MM.1S (cell line): ENCODE measurements around the gene PHB1.

Experiments used
- DNase-seq: peaks from one replicate; pipeline ENCODE4 v3.0.0-alpha.2; 2015
- H2AFZ ChIP-seq: fragments of 300-600 bp; sonication (generic); 2 replicates; pipeline ENCODE4 v1.6.0; 2016; ENCODE audit warnings: antibody characterized with exemption, low read length
- H3F3A ChIP-seq: fragments of 300-600 bp; sonication (generic); 2 replicates; pipeline ENCODE4 v1.6.1; 2016; ENCODE audit warnings: mild to moderate bottlenecking, antibody characterized with exemption, low read length, moderate library complexity, mixed read lengths; ENCODE audit not compliant: insufficient read depth
- H3K27ac ChIP-seq: fragments of 300-600 bp; sonication (generic); 2 replicates; pipeline ENCODE4 v1.5.1; 2016; ENCODE audit warnings: mild to moderate bottlenecking, low read length
- H3K27me3 ChIP-seq: fragments of 300-600 bp; sonication (generic); replicated peaks from 2 replicates; pipeline ENCODE4 v1.6.0; 2016; ENCODE audit warnings: low read length; ENCODE audit not compliant: insufficient read depth
- H3K36me3 ChIP-seq: fragments of 300-600 bp; sonication (generic); replicated peaks from 2 replicates; pipeline ENCODE4 v1.6.1; 2016; ENCODE audit warnings: mild to moderate bottlenecking, low read length, mixed read lengths; ENCODE audit not compliant: insufficient read depth
- H3K4me1 ChIP-seq: fragments of 300-600 bp; sonication (generic); 2 replicates; pipeline ENCODE4 v1.6.1; 2016; ENCODE audit warnings: low read length, mixed read lengths
- H3K4me2 ChIP-seq: fragments of 300-600 bp; sonication (generic); 2 replicates; pipeline ENCODE4 v1.6.0; 2016; ENCODE audit warnings: low read depth, low read length
- H3K4me3 ChIP-seq: fragments of 300-600 bp; sonication (generic); 2 replicates; pipeline ENCODE4 v1.5.1; 2016; ENCODE audit warnings: low read length, mixed read lengths
- H3K79me2 ChIP-seq: fragments of 300-600 bp; sonication (generic); 2 replicates; pipeline ENCODE4 v1.6.1; 2016; ENCODE audit warnings: mixed run types, low read length, mixed read lengths
- H3K9ac ChIP-seq: fragments of 300-600 bp; sonication (generic); 2 replicates; pipeline ENCODE4 v1.6.1; 2016; ENCODE audit warnings: low read length, mixed read lengths
- H3K9me2 ChIP-seq: fragments of 300-600 bp; sonication (generic); replicated peaks from 2 replicates; pipeline ENCODE4 v1.6.1; 2016; ENCODE audit warnings: mild to moderate bottlenecking, low read length, mixed read lengths; ENCODE audit not compliant: insufficient read depth
- H3K9me3 ChIP-seq: fragments of 300-600 bp; sonication (generic); replicated peaks from 2 replicates; pipeline ENCODE4 v1.6.1; 2016; ENCODE audit warnings: mild to moderate bottlenecking, low read length, mixed read lengths; ENCODE audit not compliant: insufficient read depth
- H4K20me1 ChIP-seq: fragments of 300-600 bp; sonication (generic); 2 replicates; pipeline ENCODE4 v1.6.1; 2016; ENCODE audit warnings: mild to moderate bottlenecking, low read length, moderate library complexity, mixed read lengths; ENCODE audit not compliant: insufficient read depth
- CTCF ChIP-seq: fragments of 300-600 bp; sonication (generic); IDR thresholded peaks from 2 replicates; pipeline ENCODE4 v1.5.1; 2016; ENCODE audit warnings: antibody characterized with exemption, low read length, mixed read lengths
- EZH2 ChIP-seq: fragments of 300-600 bp; sonication (generic); optimal IDR thresholded peaks from 2 replicates; pipeline ENCODE3; 2017; ENCODE audit warnings: low read depth, mild to moderate bottlenecking, antibody characterized with exemption, low read length, mixed read lengths
- EZH2phosphoT487 ChIP-seq: fragments of 300-600 bp; sonication (generic); IDR thresholded peaks from 2 replicates; pipeline ENCODE4 v1.6.1; 2018; ENCODE audit warnings: antibody characterized with exemption, low read length

Gene PHB1

GRCh38 chr17:49435671-49436029, 21.0 kb upstream of the PHB1 start:
- no peaks in the 10 kb centered on the region for H3K9me3 ChIP-seq
- H2AFZ ChIP-seq: no peak overlapping the region
- H3K4me3 ChIP-seq: no peak overlapping the region
- H3K4me2 ChIP-seq: no peak overlapping the region
- H4K20me1 ChIP-seq: no peaks in the 10 kb centered on the region
- H3K79me2 ChIP-seq: no peaks in the 10 kb centered on the region
- H3K9ac ChIP-seq: no peak overlapping the region
- no peaks in the 10 kb centered on the region for H3K36me3 ChIP-seq
- H3K27me3 ChIP-seq: peaks cover 91% of the 10 kb centered on the region
- no peaks in the 10 kb centered on the region for H3K4me1 ChIP-seq
- no peak overlapping the region for H3K27ac ChIP-seq
- H3F3A ChIP-seq: no peaks in the 10 kb centered on the region
- no peaks in the 10 kb centered on the region for H3K9me2 ChIP-seq
- no peak for DNase-seq
- TF ChIP-seq EZH2phosphoT487: no peak
- TF ChIP-seq CTCF: no peak
- no peak for TF ChIP-seq EZH2

- Histone ChIP-seq H3K9ac (no peak overlapping the region), H3K27me3 (peaks cover 89% of the 10 kb centered on the region), H3K9me3 (no peaks in the 10 kb centered on the region), H3K9me2 (no peaks in the 10 kb centered on the region), H2AFZ (no peak overlapping the region), H3K4me3 (no peak overlapping the region), H3K4me2 (no peak overlapping the region), H3F3A (no peaks in the 10 kb centered on the region), H3K4me1 (no peaks in the 10 kb centered on the region), H4K20me1 (no peaks in the 10 kb centered on the region), H3K79me2 (no peaks in the 10 kb centered on the region), H3K36me3 (no peaks in the 10 kb centered on the region), H3K27ac (no peak overlapping the region)
- TF ChIP-seq CTCF (peak; percentile 46), EZH2 (no peak), EZH2phosphoT487 (no peak)
- DNase-seq: peak; percentile 22
Measured at GRCh38 chr17:49434821-49435670, 20.4 kb upstream of the PHB1 start.

GRCh38 chr17:49433000-49433694, 18.5 kb upstream of the PHB1 start:
- Histone ChIP-seq H3K9me2 (no peaks in the 10 kb centered on the region), H3K4me1 (no peaks in the 10 kb centered on the region), H3K9ac (no peak overlapping the region), H3K4me2 (no peak overlapping the region), H3K27me3 (peaks cover 78% of the 10 kb centered on the region), H3K27ac (no peak overlapping the region), H3K9me3 (no peaks in the 10 kb centered on the region), H4K20me1 (no peaks in the 10 kb centered on the region), H3K79me2 (no peaks in the 10 kb centered on the region), H2AFZ (no peak overlapping the region), H3K4me3 (no peak overlapping the region), H3F3A (no peaks in the 10 kb centered on the region), H3K36me3 (no peaks in the 10 kb centered on the region)
- DNase-seq: no peak
- TF ChIP-seq EZH2phosphoT487: no peak
- no peak for TF ChIP-seq CTCF
- no peak for TF ChIP-seq EZH2
